Lower leg skin (tissue), 3 donors: Measurements from ENCODE around the gene GNB1L.

Experiments used
- POLR2A ChIP-seq, 2 donors: fragments of 450-650 bp; IDR thresholded peaks; one replicate each; pipeline ENCODE4 v1.6.1; 2016 to 2017; ENCODE audit warnings: antibody characterized with exemption in 2 of 2, mild to moderate bottlenecking in 1 of 2, moderate library complexity in 1 of 2
- TF ChIP-seq, protein P1 (sequence below), 3 donors: fragments of 450-650 bp; IDR thresholded peaks; one replicate each; pipeline ENCODE4 v1.5.1; 2016; ENCODE audit warnings: antibody characterized with exemption in 3 of 3, mild to moderate bottlenecking in 3 of 3, moderate library complexity in 2 of 3

DNA sequence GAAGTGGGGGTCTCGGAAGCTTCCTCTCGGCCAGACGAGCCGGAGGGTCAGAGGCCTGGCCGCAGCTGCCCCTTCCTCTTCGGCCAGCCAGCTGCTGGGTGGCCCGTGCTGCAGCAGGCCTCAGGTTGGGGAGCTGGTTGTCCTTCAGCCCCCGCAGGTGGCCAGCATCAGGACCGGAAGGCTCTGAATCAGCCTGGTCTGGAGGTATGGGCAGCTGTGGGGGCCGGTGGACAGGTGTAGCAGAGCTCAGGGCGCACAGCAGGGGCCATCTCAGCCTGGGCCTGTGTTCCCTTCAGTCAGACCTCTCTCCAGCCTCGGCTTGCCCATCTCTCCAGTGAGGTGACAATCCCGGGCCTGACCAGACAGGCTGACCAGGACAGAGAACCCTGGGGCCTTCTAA lies 107.9 kb downstream of the GNB1L start:
- TF ChIP-seq, protein P1, sequence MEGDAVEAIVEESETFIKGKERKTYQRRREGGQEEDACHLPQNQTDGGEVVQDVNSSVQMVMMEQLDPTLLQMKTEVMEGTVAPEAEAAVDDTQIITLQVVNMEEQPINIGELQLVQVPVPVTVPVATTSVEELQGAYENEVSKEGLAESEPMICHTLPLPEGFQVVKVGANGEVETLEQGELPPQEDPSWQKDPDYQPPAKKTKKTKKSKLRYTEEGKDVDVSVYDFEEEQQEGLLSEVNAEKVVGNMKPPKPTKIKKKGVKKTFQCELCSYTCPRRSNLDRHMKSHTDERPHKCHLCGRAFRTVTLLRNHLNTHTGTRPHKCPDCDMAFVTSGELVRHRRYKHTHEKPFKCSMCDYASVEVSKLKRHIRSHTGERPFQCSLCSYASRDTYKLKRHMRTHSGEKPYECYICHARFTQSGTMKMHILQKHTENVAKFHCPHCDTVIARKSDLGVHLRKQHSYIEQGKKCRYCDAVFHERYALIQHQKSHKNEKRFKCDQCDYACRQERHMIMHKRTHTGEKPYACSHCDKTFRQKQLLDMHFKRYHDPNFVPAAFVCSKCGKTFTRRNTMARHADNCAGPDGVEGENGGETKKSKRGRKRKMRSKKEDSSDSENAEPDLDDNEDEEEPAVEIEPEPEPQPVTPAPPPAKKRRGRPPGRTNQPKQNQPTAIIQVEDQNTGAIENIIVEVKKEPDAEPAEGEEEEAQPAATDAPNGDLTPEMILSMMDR (IDR thresholded peaks at IDR 0.05) = no peak
- TF ChIP-seq POLR2A (IDR thresholded peaks at IDR 0.05) = no peak
